GM12892 (cell line): ENCODE measurements around the gene PABPC1L.
A peak's percentile ranks its signal among the peaks of the same experiment; 100 is the strongest.

Experiments
- DNase-seq: peaks from one replicate; pipeline ENCODE4 v3.0.0; 2011; ENCODE audit not compliant: insufficient read length
- FAIRE-seq: peaks from 2 replicates; lab custom pipeline; 2011; peaks lifted over from hg19 to GRCh38; lab: Jason Lieb, UNC
- POLR2A ChIP-seq: IDR thresholded peaks from 2 replicates; pipeline ENCODE4 v1.6.1; 2011; ENCODE audit warnings: low read depth, low read length, control low read depth
- POLR2AphosphoS5 ChIP-seq: IDR thresholded peaks from 2 replicates; pipeline ENCODE4 v1.6.1; 2011; ENCODE audit warnings: low read depth, low read length, control low read depth
- TAF1 ChIP-seq: IDR thresholded peaks from 2 replicates; pipeline ENCODE4 v1.6.1; 2011; ENCODE audit warnings: low read depth, mild to moderate bottlenecking, control low read depth, low read length, borderline replicate concordance

Gene PABPC1L

GRCh38 chr20:44954211-44954610 is 44.4 kb downstream of the PABPC1L start:
- DNase-seq = no peak
- TF ChIP-seq TAF1 (no peak), POLR2A (no peak), POLR2AphosphoS5 (no peak)
- no peak for FAIRE-seq

- DNase-seq (no peak), FAIRE-seq (no peak)
- no peak for TF ChIP-seq POLR2AphosphoS5
- TF ChIP-seq TAF1 = no peak
- no peak for TF ChIP-seq POLR2A
These were observed 45.4 kb downstream of the PABPC1L start for GRCh38 chr20:44955270-44955669.

- FAIRE-seq (no peak), DNase-seq (no peak)
- TF ChIP-seq TAF1 (no peak), POLR2A (no peak), POLR2AphosphoS5 (no peak)
These were observed 46.5 kb downstream of the PABPC1L start for GRCh38 chr20:44956410-44956809.

- TF ChIP-seq TAF1 (no peak), POLR2A (no peak), POLR2AphosphoS5 (no peak)
- FAIRE-seq (no peak), DNase-seq (no peak)
These were observed 48.4 kb downstream of the PABPC1L start for GRCh38 chr20:44958276-44958675.

- TF ChIP-seq POLR2A = no peak
- TF ChIP-seq POLR2AphosphoS5 = no peak; the same call in 1 of the 2 replicates
- TF ChIP-seq TAF1 = no peak
- no peak for DNase-seq
- no peak for FAIRE-seq
These were observed 49.3 kb downstream of the PABPC1L start for GRCh38 chr20:44959082-44959637.

GRCh38 chr20:44959638-44960102 is 49.8 kb downstream of the PABPC1L start:
- FAIRE-seq = peak; percentile 50
- no peak for TF ChIP-seq POLR2A
- TF ChIP-seq TAF1 = no peak
- no peak for TF ChIP-seq POLR2AphosphoS5
- no peak for DNase-seq

- FAIRE-seq = peak; percentile 89
- TF ChIP-seq POLR2A (peak; percentile 86), POLR2AphosphoS5 (peak; percentile 77), TAF1 (0 out of 2 replicates have a peak, but pooled peaks have one; percentile 30)
- peak; percentile 94 for DNase-seq
These were observed 50.4 kb downstream of the PABPC1L start, which contains the start of gene TOMM34 for GRCh38 chr20:44960103-44960852. Gene TOMM34, minus strand, starts transcription at chr20:44960397. Its CDS starts 64 bp downstream, at chr20:44960333.

- TF ChIP-seq POLR2AphosphoS5 (no peak), TAF1 (no peak), POLR2A (no peak)
- FAIRE-seq (no peak), DNase-seq (no peak)
These were observed 51.4 kb downstream of the PABPC1L start for GRCh38 chr20:44961011-44961869.

- DNase-seq = no peak
- no peak for TF ChIP-seq TAF1
- FAIRE-seq = no peak
These were observed 52.0 kb downstream of the PABPC1L start for GRCh38 chr20:44961870-44962267.

GRCh38 chr20:44962483-44962882 is 52.6 kb downstream of the PABPC1L start:
- TF ChIP-seq TAF1 (no peak), POLR2A (no peak), POLR2AphosphoS5 (no peak)
- no peak for FAIRE-seq
- no peak for DNase-seq

GRCh38 chr20:44963325-44964215 is 53.7 kb downstream of the PABPC1L start:
- no peak for DNase-seq
- TF ChIP-seq TAF1 (no peak), POLR2A (no peak), POLR2AphosphoS5 (no peak)
- no peak for FAIRE-seq
